GM10248 (cell line): ENCODE measurements around the gene MTARC1.

Source experiments
- CTCF ChIA-PET: fragments of 300-600 bp; sonication (Branson Sonifier 250); formaldehyde crosslinking; extraction: SDS; loops from one replicate; lab custom pipeline; 2021; ENCODE audit warnings: antibody characterized with exemption; lab: Yijun Ruan, JAX
- POLR2A ChIA-PET: fragments of 350-650 bp; sonication (Branson Sonifier 250); formaldehyde crosslinking; extraction: SDS; loops from one replicate; lab custom pipeline; 2020; ENCODE audit warnings: antibody characterized with exemption; lab: Yijun Ruan, JAX
- DNase-seq: peaks from one replicate; pipeline ENCODE4 v3.0.0; 2012; ENCODE audit errors: extremely low spot score
- CTCF ChIP-seq: IDR thresholded peaks from 2 replicates; pipeline ENCODE4 v1.5.1; 2012; ENCODE audit warnings: mild to moderate bottlenecking, low read depth; ENCODE audit errors: extremely low read depth, missing control alignments, control extremely low read depth

The MTARC1 gene

GRCh38 chr1:220819467-220820026 is 32.8 kb downstream of the MTARC1 start:
- no peak for DNase-seq
- TF ChIP-seq CTCF: no peak
- CTCF ChIA-PET: interaction anchor here (1.0 kb wide), 1 partner anchor 10 kb away, joined by 3 read pairs; no protein-coding TSS in a partner anchor

GRCh38 chr1:220824031-220824989 is 37.6 kb downstream of the MTARC1 start:
- ChIA-PET CTCF (interaction anchor here (0.8 to 2.4 kb wide), 3 partner anchors 11 to 17 kb away, joined by 3 to 11 read pairs (median 3); no protein-coding TSS in a partner anchor), POLR2A (no interaction called here)

More at GRCh38 chr1:220819467-220820026, 32.8 kb downstream of the MTARC1 start:
- POLR2A ChIA-PET: no interaction called here

GRCh38 chr1:220825819-220826551 is 39.3 kb downstream of the MTARC1 start:
- ChIA-PET CTCF (no interaction called here), POLR2A (no interaction called here)
- no peak for TF ChIP-seq CTCF
- DNase-seq: no peak

More at GRCh38 chr1:220824031-220824989, 37.6 kb downstream of the MTARC1 start:
- TF ChIP-seq CTCF: no peak
- DNase-seq: no peak

- POLR2A ChIA-PET: no interaction called here
- TF ChIP-seq CTCF: no peak
- no peak for DNase-seq
- CTCF ChIA-PET: no interaction called here
These were observed 40.0 kb downstream of the MTARC1 start for GRCh38 chr1:220826729-220827128.

GRCh38 chr1:220827445-220828178 is 40.9 kb downstream of the MTARC1 start:
- ChIA-PET CTCF (no interaction called here), POLR2A (no interaction called here)
- no peak for TF ChIP-seq CTCF
- no peak for DNase-seq

- no peak for TF ChIP-seq CTCF
- no peak for DNase-seq
- CTCF ChIA-PET: no interaction called here
- POLR2A ChIA-PET: no interaction called here
These were observed 41.4 kb downstream of the MTARC1 start for GRCh38 chr1:220828179-220828490.
